SK-N-SH (cell line): Measurements from ENCODE around the gene DPH7. TPM values are rescaled to one million over a fixed set of nuclear protein-coding genes. Genes with fewer than 3 reads are reported as not detected.

Experiments
- CTCF ChIA-PET: fragments of 300-600, 350-600 bp; formaldehyde crosslinking; extraction: SDS; loops from one replicate; lab custom pipeline; 2021; lab: Yijun Ruan, JAX
- POLR2A ChIA-PET: fragments of 350-600 bp; sonication (Branson Sonifier 250); formaldehyde crosslinking; extraction: SDS; loops from one replicate; lab custom pipeline; 2020; ENCODE audit warnings: antibody characterized with exemption, inconsistent platforms; lab: Yijun Ruan, JAX
- DNase-seq: peaks from one replicate; pipeline ENCODE4 v3.0.0; 2012
- H2AFZ ChIP-seq: fragments of 200-600 bp; sonication (generic); 2 replicates; pipeline ENCODE4 v1.8.1; 2016; ENCODE audit warnings: antibody characterized with exemption, mild to moderate bottlenecking, low read depth
- H3F3A ChIP-seq: fragments of 200-600 bp; sonication (generic); replicated peaks from 2 replicates; pipeline ENCODE3; 2016; ENCODE audit warnings: antibody characterized with exemption, mild to moderate bottlenecking; ENCODE audit not compliant: insufficient read depth
- H3K27ac ChIP-seq, 2 experiments: fragments of 200-500 bp in 1 of 2; fragments of 200-600 bp in 1 of 2; sonication (Bioruptor generic) in 1 of 2; sonication (generic), shearing (Covaris generic) in 1 of 2; 2 replicates each; pipeline versions ENCODE4 v1.5.1 to v1.6.1; 2014 to 2016; ENCODE audit warnings: low read depth in 2 of 2, inconsistent platforms in 1 of 2, low read length in 1 of 2, mild to moderate bottlenecking in 1 of 2, mixed read lengths in 1 of 2
- H3K27me3 ChIP-seq: fragments of 200-600 bp; sonication (generic), shearing (Covaris generic); 2 replicates; pipeline ENCODE4 v1.6.1; 2016; ENCODE audit warnings: mixed run types; ENCODE audit not compliant: insufficient read depth
- H3K36me3 ChIP-seq, 2 experiments: fragments of 200-500 bp in 1 of 2; fragments of 200-600 bp in 1 of 2; sonication (Bioruptor generic) in 1 of 2; sonication (generic) in 1 of 2; replicated peaks in 1 of 2; 2 replicates each; pipeline versions ENCODE3 to v1.5.1; 2014 to 2016; ENCODE audit warnings: low read length in 1 of 2, mild to moderate bottlenecking in 1 of 2; ENCODE audit not compliant: insufficient read depth in 2 of 2, control insufficient read depth in 1 of 2
- H3K4me1 ChIP-seq, 2 experiments: fragments of 200-500 bp in 1 of 2; fragments of 200-600 bp in 1 of 2; sonication (Bioruptor generic) in 1 of 2; sonication (generic), shearing (Covaris generic) in 1 of 2; 2 replicates each; pipeline versions ENCODE4 v1.5.1 to v1.6.1; 2014 to 2016; ENCODE audit warnings: low read depth in 1 of 2, low read length in 1 of 2, mixed run types in 1 of 2; ENCODE audit not compliant: insufficient read depth in 2 of 2, control insufficient read depth in 1 of 2
- H3K4me2 ChIP-seq: fragments of 200-600 bp; sonication (generic), shearing (Covaris generic); 2 replicates; pipeline ENCODE4 v1.6.1; 2017; ENCODE audit warnings: mixed run types
- H3K4me3 ChIP-seq, 2 experiments: fragments of 200-500 bp in 1 of 2; fragments of 200-600 bp in 1 of 2; sonication (Bioruptor generic) in 1 of 2; sonication (generic), shearing (Covaris generic) in 1 of 2; 2 replicates each; pipeline versions ENCODE4 v1.5.1 to v1.8.1; 2014 to 2016; ENCODE audit warnings: low read depth in 2 of 2, inconsistent platforms in 1 of 2, low read length in 1 of 2, mild to moderate bottlenecking in 1 of 2, mixed read lengths in 1 of 2, moderate library complexity in 1 of 2
- H3K79me2 ChIP-seq: fragments of 200-600 bp; sonication (generic); 2 replicates; pipeline ENCODE4 v1.8.1; 2017; ENCODE audit warnings: mild to moderate bottlenecking; ENCODE audit not compliant: insufficient read depth
- H3K9ac ChIP-seq: fragments of 200-600 bp; sonication (generic); 2 replicates; pipeline ENCODE4 v1.6.1; 2017; ENCODE audit warnings: mixed run types
- H3K9me2 ChIP-seq: fragments of 200-600 bp; sonication (generic); 2 replicates; pipeline ENCODE4 v1.6.1; 2017; ENCODE audit warnings: mixed run types
- H3K9me3 ChIP-seq: fragments of 200-600 bp; sonication (generic); 2 replicates; pipeline ENCODE4 v1.6.1; 2017; ENCODE audit warnings: mixed run types, mild to moderate bottlenecking, moderate library complexity
- H4K20me1 ChIP-seq: fragments of 200-600 bp; sonication (generic); 2 replicates; pipeline ENCODE4 v1.6.1; 2017; ENCODE audit warnings: mild to moderate bottlenecking, mixed run types; ENCODE audit not compliant: insufficient read depth
- CHD2 ChIP-seq: fragments of 150-350 bp; IDR thresholded peaks from 2 replicates; pipeline ENCODE4 v1.6.1; 2018; ENCODE audit warnings: low read length; ENCODE audit not compliant: partially characterized antibody
- ELF1 ChIP-seq: IDR thresholded peaks from 2 replicates; pipeline ENCODE4 v1.4.0; 2012
- FOXJ3 ChIP-seq: sonication (generic); formaldehyde crosslinking; IDR thresholded peaks from 2 replicates; pipeline ENCODE4 v1.5.1; 2020; ENCODE audit warnings: mild to moderate bottlenecking, missing genetic modification reagents
- GABPA ChIP-seq: IDR thresholded peaks from 2 replicates; pipeline ENCODE4 v1.4.0; 2012; ENCODE audit warnings: low read depth, mild to moderate bottlenecking
- GATA2 ChIP-seq: sonication (generic); formaldehyde crosslinking; IDR thresholded peaks from 2 replicates; pipeline ENCODE4 v1.5.0; 2020; ENCODE audit warnings: mild to moderate bottlenecking, missing genetic modification reagents
- MEF2A ChIP-seq: IDR thresholded peaks from 2 replicates; pipeline ENCODE4 v1.4.0; 2012; ENCODE audit warnings: low read depth, borderline replicate concordance
- NFIC ChIP-seq: IDR thresholded peaks from 2 replicates; pipeline ENCODE4 v1.4.0; 2012; ENCODE audit warnings: borderline replicate concordance
- RAD21 ChIP-seq: IDR thresholded peaks from 2 replicates; pipeline ENCODE4 v1.6.1; 2012; ENCODE audit warnings: mild to moderate bottlenecking, low read length
- RCOR1 ChIP-seq: fragments of 150-350 bp; IDR thresholded peaks from 2 replicates; pipeline ENCODE4 v1.6.1; 2017; ENCODE audit warnings: antibody characterized with exemption, low read length
- RFX5 ChIP-seq: IDR thresholded peaks from 2 replicates; pipeline ENCODE4 v1.6.1; 2012; ENCODE audit warnings: mild to moderate bottlenecking, improper control_type of control experiment, low read length
- SMC3 ChIP-seq: IDR thresholded peaks from 2 replicates; pipeline ENCODE4 v1.6.1; 2012; ENCODE audit warnings: low read depth, low read length, improper control_type of control experiment
- TAF1 ChIP-seq: IDR thresholded peaks from 2 replicates; pipeline ENCODE4 v1.6.1; 2012; ENCODE audit warnings: low read depth, mild to moderate bottlenecking, low read length, moderate library complexity, borderline replicate concordance
- TEAD4 ChIP-seq: IDR thresholded peaks from 2 replicates; pipeline ENCODE4 v1.4.0; 2012; ENCODE audit warnings: mild to moderate bottlenecking, borderline replicate concordance; ENCODE audit not compliant: insufficient read depth
- WGBS: methylation state at CpG from one replicate; pipeline ENCODE4 v1.1.6; 2017; ENCODE audit warnings: low lambda C conversion rate; 5-methylcytosine and 5-hydroxymethylcytosine counted together
- polyA plus RNA-seq, 3 experiments: library from polyadenylated mRNA; depleted of rRNA; stranded (reverse); fragments of >200 nt; gene quantifications; 2 replicates each; pipeline ENCODE4 v1.2.3, GENCODE V29; 2012
- TF ChIP-seq, protein P1 (sequence below): fragments of 150-350 bp; IDR thresholded peaks from 2 replicates; pipeline ENCODE4 v1.6.1; 2017; ENCODE audit warnings: antibody characterized with exemption, low read length, low read depth, borderline replicate concordance
- TF ChIP-seq, protein P2 (sequence below): fragments of 200-600 bp; sonication (generic); IDR thresholded peaks from 2 replicates; pipeline ENCODE4 v1.6.1; 2017; ENCODE audit warnings: antibody characterized with exemption, mild to moderate bottlenecking, moderate library complexity
- TF ChIP-seq, protein P3 (sequence below): IDR thresholded peaks from 2 replicates; pipeline ENCODE4 v1.4.0; 2012; ENCODE audit warnings: low read depth, borderline replicate concordance
- TF ChIP-seq, protein P4 (sequence below): IDR thresholded peaks from 2 replicates; pipeline ENCODE4 v1.4.0; 2012; ENCODE audit warnings: low read depth

The DPH7 gene
- polyA plus RNA-seq, 1 of the 3 experiments (the other 2 are of a cell fraction), result 59.9 TPM

DNA sequence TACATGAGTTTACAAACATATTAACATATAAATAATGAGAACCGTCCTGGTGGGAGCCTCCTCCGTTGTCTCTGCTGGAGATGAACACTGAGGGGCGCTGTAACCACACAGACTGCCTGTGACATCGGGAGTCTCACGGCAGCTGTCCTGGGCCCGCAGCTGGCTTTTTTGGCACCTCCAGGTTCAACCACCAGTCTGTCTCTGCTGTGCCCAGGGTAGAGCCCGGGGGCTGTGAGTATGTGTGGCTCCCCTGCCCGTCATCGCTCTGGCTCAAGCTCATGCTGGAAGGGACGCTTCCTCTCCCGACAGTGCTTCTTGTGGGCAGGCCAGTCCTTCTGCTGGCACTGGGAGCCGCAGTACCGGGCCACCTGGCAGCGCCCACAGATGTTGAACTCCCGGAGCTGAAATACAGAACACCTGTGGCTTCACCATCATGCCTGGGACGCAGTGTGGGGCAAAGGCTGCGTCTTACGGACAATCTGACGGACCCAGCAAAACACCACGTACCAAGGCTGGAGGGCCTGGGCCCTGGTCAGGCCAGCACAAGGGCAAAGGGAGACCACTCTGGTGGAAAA, 3.6 kb upstream of the DPH7 start:
- Histone ChIP-seq H3K27ac (no peak overlapping the region; a peak in 1 of 4 replicates), H3K4me2 (no peak overlapping the region), H3K9me2 (no peaks in the 10 kb centered on the region), H3K9ac (no peak overlapping the region), H3K79me2 (peaks cover 12% of the 10 kb centered on the region), H3K4me3 (no peak overlapping the region), H3K4me1 (peaks cover under 1 to 9% of the 10 kb centered on the region in 2 experiments; a peak in 3 of 4 replicates), H3F3A (peaks cover 3% of the 10 kb centered on the region), H2AFZ (no peak overlapping the region), H3K27me3 (no peaks in the 10 kb centered on the region), H4K20me1 (no peaks in the 10 kb centered on the region), H3K36me3 (peaks cover 6 to 60% of the 10 kb centered on the region in 2 experiments), H3K9me3 (no peaks in the 10 kb centered on the region)
- TF ChIP-seq, protein P1, sequence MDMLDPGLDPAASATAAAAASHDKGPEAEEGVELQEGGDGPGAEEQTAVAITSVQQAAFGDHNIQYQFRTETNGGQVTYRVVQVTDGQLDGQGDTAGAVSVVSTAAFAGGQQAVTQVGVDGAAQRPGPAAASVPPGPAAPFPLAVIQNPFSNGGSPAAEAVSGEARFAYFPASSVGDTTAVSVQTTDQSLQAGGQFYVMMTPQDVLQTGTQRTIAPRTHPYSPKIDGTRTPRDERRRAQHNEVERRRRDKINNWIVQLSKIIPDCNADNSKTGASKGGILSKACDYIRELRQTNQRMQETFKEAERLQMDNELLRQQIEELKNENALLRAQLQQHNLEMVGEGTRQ, result no peak
- TF ChIP-seq MEF2A, result no peak
- peak; percentile 16; the same call in 1 of the 2 replicates for TF ChIP-seq SMC3
- peak; percentile 54 for TF ChIP-seq RAD21
- TF ChIP-seq RCOR1, result no peak
- TF ChIP-seq, protein P2, sequence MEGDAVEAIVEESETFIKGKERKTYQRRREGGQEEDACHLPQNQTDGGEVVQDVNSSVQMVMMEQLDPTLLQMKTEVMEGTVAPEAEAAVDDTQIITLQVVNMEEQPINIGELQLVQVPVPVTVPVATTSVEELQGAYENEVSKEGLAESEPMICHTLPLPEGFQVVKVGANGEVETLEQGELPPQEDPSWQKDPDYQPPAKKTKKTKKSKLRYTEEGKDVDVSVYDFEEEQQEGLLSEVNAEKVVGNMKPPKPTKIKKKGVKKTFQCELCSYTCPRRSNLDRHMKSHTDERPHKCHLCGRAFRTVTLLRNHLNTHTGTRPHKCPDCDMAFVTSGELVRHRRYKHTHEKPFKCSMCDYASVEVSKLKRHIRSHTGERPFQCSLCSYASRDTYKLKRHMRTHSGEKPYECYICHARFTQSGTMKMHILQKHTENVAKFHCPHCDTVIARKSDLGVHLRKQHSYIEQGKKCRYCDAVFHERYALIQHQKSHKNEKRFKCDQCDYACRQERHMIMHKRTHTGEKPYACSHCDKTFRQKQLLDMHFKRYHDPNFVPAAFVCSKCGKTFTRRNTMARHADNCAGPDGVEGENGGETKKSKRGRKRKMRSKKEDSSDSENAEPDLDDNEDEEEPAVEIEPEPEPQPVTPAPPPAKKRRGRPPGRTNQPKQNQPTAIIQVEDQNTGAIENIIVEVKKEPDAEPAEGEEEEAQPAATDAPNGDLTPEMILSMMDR, result peak; percentile 47
- ChIA-PET CTCF (interaction anchor here (1.0 to 1.1 kb wide), 4 partner anchors 10 to 296 kb away, joined by 3 to 4 read pairs (median 4); no protein-coding TSS in a partner anchor), POLR2A (no interaction called here)
- WGBS, result 84% methylated on average over 9 of the region's 20 CpGs
- DNase-seq, result peak; percentile 50

DNA sequence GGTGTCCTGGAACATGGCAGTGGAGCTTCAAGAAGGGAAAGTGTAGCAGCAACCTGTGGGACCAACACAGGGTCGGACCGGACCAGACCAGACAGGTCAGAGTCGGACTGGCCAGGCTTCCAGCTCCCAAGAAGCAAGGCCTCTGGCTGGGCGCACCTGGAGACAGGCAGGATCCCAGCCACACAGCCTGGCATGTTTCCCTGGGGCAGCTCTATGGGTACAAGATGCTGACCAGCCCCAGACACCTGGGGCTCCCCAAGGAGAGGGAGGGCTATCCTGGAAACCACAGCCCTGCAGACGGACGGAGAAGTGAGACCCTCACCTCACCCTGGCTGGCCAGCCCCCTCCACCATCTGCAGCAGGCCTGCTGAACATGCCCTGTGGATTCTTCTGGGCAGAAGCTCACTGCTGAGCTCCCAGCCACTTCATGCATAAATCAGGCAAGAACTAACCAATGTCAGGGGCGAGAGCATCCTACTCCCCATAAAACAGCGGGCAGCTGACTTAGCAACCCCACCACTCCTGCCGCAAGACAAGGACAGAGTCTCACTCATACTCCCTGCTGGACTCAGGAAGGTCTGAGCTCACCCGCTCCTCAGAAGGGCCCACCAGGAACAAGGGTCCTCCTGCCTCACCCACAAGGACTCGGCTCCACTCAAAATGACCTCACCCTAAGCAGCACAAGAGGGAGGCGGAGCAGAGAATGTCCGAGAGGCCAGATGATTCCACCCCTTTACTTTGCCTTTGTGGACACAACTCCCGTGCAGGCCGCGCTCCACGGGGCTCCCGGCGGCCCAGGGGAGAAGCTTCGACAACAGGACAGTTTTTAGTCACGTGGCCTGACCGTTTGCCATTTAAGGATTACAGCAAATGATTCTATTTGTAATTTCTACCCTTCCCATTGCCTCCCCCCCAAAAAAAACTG, 2.9 kb upstream of the DPH7 start:
- CTCF ChIA-PET, result interaction anchor here (1.0 to 4.0 kb wide), 6 partner anchors 10 to 295 kb away, joined by 3 to 27 read pairs (median 4); partner anchors contain the start of gene ZMYND19
- Histone ChIP-seq H3K9me2 (no peaks in the 10 kb centered on the region), H3K79me2 (peaks cover 20% of the 10 kb centered on the region), H3K27ac (no peak overlapping the region), H4K20me1 (no peaks in the 10 kb centered on the region), H3K4me1 (peaks cover 6 to 14% of the 10 kb centered on the region in 2 experiments; a peak in 3 of 4 replicates), H3F3A (peaks cover 3% of the 10 kb centered on the region), H3K27me3 (no peaks in the 10 kb centered on the region), H3K36me3 (peaks cover 6 to 52% of the 10 kb centered on the region in 2 experiments), H3K4me3 (no peak overlapping the region), H3K9me3 (no peaks in the 10 kb centered on the region), H2AFZ (no peak overlapping the region), H3K4me2 (no peak overlapping the region), H3K9ac (no peak overlapping the region)
- DNase-seq, result no peak
- POLR2A ChIA-PET, result interaction anchor here (0.7 kb wide), 1 partner anchor 10 kb away, joined by 8 read pairs; no protein-coding TSS in a partner anchor
- 95% methylated on average over 17 of the region's 22 CpGs for WGBS
- no peak for TF ChIP-seq GATA2 (CRISPR knock-in tag)
- TF ChIP-seq TAF1, result no peak
- no peak for TF ChIP-seq TEAD4
- TF ChIP-seq ELF1, result no peak
- TF ChIP-seq RFX5, result no peak
- TF ChIP-seq FOXJ3, result no peak
- TF ChIP-seq, protein P3, sequence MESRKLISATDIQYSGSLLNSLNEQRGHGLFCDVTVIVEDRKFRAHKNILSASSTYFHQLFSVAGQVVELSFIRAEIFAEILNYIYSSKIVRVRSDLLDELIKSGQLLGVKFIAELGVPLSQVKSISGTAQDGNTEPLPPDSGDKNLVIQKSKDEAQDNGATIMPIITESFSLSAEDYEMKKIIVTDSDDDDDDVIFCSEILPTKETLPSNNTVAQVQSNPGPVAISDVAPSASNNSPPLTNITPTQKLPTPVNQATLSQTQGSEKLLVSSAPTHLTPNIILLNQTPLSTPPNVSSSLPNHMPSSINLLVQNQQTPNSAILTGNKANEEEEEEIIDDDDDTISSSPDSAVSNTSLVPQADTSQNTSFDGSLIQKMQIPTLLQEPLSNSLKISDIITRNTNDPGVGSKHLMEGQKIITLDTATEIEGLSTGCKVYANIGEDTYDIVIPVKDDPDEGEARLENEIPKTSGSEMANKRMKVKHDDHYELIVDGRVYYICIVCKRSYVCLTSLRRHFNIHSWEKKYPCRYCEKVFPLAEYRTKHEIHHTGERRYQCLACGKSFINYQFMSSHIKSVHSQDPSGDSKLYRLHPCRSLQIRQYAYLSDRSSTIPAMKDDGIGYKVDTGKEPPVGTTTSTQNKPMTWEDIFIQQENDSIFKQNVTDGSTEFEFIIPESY, result no peak
- no peak for TF ChIP-seq GABPA
- TF ChIP-seq, protein P4, sequence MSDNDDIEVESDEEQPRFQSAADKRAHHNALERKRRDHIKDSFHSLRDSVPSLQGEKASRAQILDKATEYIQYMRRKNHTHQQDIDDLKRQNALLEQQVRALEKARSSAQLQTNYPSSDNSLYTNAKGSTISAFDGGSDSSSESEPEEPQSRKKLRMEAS, result no peak
- TF ChIP-seq NFIC, result no peak
- no peak for TF ChIP-seq CHD2
